ENCODE measurements around the gene TBC1D9. TPM values are rescaled to one million over a fixed set of nuclear protein-coding genes. Genes with fewer than 3 reads are reported as not detected.

Gene TBC1D9
- total RNA-seq, 2 experiments from 2014 or later: 0.20 to 0.33 TPM

DNA sequence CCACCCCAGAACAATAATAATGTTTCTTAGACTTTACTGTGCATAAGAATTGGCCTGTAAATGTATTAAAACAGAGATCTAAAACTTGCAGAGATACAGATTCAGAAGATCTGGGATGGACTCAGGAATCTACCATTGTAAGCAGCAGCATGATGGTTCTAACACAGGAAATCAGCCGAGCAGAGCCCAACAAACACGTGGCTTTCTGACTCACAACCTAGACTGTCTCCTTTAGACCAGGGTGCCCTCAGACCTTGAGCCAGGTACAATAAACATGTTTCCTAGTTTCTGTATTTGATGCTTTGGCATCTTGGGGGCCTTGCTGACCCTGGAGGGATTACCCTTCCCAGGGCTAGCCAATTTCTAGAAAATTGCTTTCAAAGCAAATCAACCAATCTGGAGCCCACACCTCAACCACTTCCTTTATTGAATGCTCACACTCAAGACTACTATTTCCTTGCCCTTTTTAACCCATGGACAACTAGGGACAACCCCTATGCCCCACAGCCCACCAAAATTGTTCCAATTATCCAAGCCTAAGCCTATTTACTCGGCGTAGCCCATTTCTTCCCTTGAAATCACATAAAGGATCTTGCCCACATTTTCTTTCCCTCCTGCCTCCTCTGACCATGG, 80.5 kb downstream of the TBC1D9 start:
- ATAC-seq (ENCODE audit: poor library complexity): no peak
- POLR2A ChIA-PET: no interaction called here
- TF ChIP-seq, protein P1, sequence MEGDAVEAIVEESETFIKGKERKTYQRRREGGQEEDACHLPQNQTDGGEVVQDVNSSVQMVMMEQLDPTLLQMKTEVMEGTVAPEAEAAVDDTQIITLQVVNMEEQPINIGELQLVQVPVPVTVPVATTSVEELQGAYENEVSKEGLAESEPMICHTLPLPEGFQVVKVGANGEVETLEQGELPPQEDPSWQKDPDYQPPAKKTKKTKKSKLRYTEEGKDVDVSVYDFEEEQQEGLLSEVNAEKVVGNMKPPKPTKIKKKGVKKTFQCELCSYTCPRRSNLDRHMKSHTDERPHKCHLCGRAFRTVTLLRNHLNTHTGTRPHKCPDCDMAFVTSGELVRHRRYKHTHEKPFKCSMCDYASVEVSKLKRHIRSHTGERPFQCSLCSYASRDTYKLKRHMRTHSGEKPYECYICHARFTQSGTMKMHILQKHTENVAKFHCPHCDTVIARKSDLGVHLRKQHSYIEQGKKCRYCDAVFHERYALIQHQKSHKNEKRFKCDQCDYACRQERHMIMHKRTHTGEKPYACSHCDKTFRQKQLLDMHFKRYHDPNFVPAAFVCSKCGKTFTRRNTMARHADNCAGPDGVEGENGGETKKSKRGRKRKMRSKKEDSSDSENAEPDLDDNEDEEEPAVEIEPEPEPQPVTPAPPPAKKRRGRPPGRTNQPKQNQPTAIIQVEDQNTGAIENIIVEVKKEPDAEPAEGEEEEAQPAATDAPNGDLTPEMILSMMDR (IDR thresholded peaks at IDR 0.05): no peak

DNA sequence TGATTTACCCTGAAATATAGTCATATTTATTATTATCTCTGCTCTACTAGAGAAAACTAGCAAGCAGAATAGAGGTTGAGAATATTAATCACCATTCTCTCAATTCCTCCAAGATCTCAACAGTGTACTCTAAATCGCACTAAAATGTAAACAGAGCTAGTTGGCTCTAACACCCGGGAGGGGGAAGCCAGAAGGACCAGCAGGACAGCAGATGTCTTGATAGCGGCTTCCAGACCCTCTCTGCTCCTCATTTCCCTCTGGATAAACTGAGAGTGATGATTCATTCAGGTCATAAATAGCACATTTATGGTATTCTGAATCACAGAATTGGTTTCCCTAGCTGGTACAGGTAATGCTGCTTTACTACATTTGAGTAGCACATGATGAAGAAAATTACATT, 82.5 kb downstream of the TBC1D9 start:
- Histone ChIP-seq H3K9me3 (ENCODE audit: control insufficient read depth in 1 of 2, insufficient read depth in 1 of 2, low read length in 2 of 2) (no peaks in the 10 kb centered on the region), H3K27ac (ENCODE audit: low read depth in 1 of 2, low read length in 2 of 2) (no peak overlapping the region), H3K27me3 (ENCODE audit: control insufficient read depth in 1 of 2, insufficient read depth in 2 of 2, low read length in 2 of 2) (no peaks in the 10 kb centered on the region), H3K4me1 (ENCODE audit: insufficient read depth, low read length) (peaks cover 2% of the 10 kb centered on the region), H3K4me3 (ENCODE audit: low read length) (no peak overlapping the region), H3K36me3 (ENCODE audit: insufficient read depth, low read length) (no peaks in the 10 kb centered on the region)
- CTCF ChIA-PET: interaction anchor here (0.7 kb wide), 1 partner anchor 766 kb away, joined by 3 read pairs; no protein-coding TSS in a partner anchor
- Mint-ChIP-seq H3K9me3 (no peaks in the 10 kb centered on the region), H3K36me3 (ENCODE audit: low read depth) (no peaks in the 10 kb centered on the region), H3K27ac (no peak overlapping the region), H3K27me3 (no peaks in the 10 kb centered on the region), H3K4me1 (ENCODE audit: low read depth) (no peaks in the 10 kb centered on the region), H3K4me3 (no peak overlapping the region)
- DNase-seq (no peak), ATAC-seq (ENCODE audit: poor library complexity) (no peak)
- POLR2A ChIA-PET: no interaction called here
- TF ChIP-seq, protein P1 (IDR thresholded peaks at IDR 0.05): no peak
- intact Hi-C loops (cut with DNase I, micrococcal nuclease): no loop called here

More for the DNA sequence above, 80.5 kb downstream of the TBC1D9 start:
- no peak overlapping the region for H3K27ac Mint-ChIP-seq
- Histone ChIP-seq H3K27me3 (ENCODE audit: control insufficient read depth in 1 of 2, insufficient read depth in 2 of 2, low read length in 2 of 2) (no peaks in the 10 kb centered on the region), H3K9me3 (ENCODE audit: control insufficient read depth in 1 of 2, insufficient read depth in 1 of 2, low read length in 2 of 2) (no peaks in the 10 kb centered on the region), H3K4me3 (ENCODE audit: low read length) (no peak overlapping the region), H3K27ac (ENCODE audit: low read depth in 1 of 2, low read length in 2 of 2) (no peak overlapping the region), H3K36me3 (ENCODE audit: insufficient read depth, low read length) (no peaks in the 10 kb centered on the region), H3K4me1 (ENCODE audit: insufficient read depth, low read length) (peaks cover 2% of the 10 kb centered on the region)
- H3K4me1 Mint-ChIP-seq (ENCODE audit: low read depth): no peaks in the 10 kb centered on the region
- peaks cover 7% of the 10 kb centered on the region for H3K27me3 Mint-ChIP-seq
- no peak overlapping the region for H3K4me3 Mint-ChIP-seq
- intact Hi-C loops (cut with DNase I, micrococcal nuclease): no loop called here
- DNase-seq: peak in 1 of 14 experiments; percentile 5
- no peaks in the 10 kb centered on the region for H3K36me3 Mint-ChIP-seq (ENCODE audit: low read depth)
- CTCF ChIA-PET: no interaction called here
- H3K9me3 Mint-ChIP-seq: no peaks in the 10 kb centered on the region

DNA sequence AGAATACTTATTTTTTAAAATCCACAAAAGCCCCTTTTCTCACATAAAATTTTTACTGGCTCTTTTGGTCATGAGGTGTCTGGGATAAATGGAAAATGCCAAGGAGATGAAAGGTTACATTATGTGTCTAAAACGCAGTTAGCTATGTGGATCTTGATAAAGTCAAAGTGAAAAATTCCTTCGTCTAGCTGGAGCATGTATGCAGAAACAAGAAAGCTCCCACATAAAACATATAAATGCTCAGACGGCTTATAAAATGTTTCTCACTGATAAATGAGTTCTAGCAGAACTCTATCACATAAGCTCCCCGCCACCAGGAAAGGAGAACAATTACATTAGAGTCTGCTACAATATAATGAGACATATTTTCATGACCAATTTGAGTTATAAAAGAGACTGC, 83.8 kb downstream of the TBC1D9 start:
- peaks cover 2% of the 10 kb centered on the region for H3K4me1 ChIP-seq (ENCODE audit: insufficient read depth, low read length)
- TF ChIP-seq, protein P1 (IDR thresholded peaks at IDR 0.05): no peak
- ATAC-seq (ENCODE audit: poor library complexity): no peak
- no peak overlapping the region for H3K27ac Mint-ChIP-seq
- POLR2A ChIA-PET: no interaction called here
- no peaks in the 10 kb centered on the region for H3K9me3 ChIP-seq (ENCODE audit: control insufficient read depth in 1 of 2, insufficient read depth in 1 of 2, low read length in 2 of 2)
- no peak overlapping the region for H3K4me3 ChIP-seq (ENCODE audit: low read length)
- H3K4me3 Mint-ChIP-seq: no peak overlapping the region
- no peaks in the 10 kb centered on the region for H3K9me3 Mint-ChIP-seq
- intact Hi-C loops (cut with DNase I, micrococcal nuclease): no loop called here
- DNase-seq: no peak
- no peaks in the 10 kb centered on the region for H3K27me3 Mint-ChIP-seq
- no peaks in the 10 kb centered on the region for H3K4me1 Mint-ChIP-seq (ENCODE audit: low read depth)
- no peaks in the 10 kb centered on the region for H3K36me3 Mint-ChIP-seq (ENCODE audit: low read depth)
- CTCF ChIA-PET: no interaction called here
- no peaks in the 10 kb centered on the region for H3K36me3 ChIP-seq (ENCODE audit: insufficient read depth, low read length)
- no peak overlapping the region for H3K27ac ChIP-seq (ENCODE audit: low read depth in 1 of 2, low read length in 2 of 2)
- no peaks in the 10 kb centered on the region for H3K27me3 ChIP-seq (ENCODE audit: control insufficient read depth in 1 of 2, insufficient read depth in 2 of 2, low read length in 2 of 2)

All from CD4-positive, alpha-beta T cell (primary cell).